ENCODE data around the gene ZNF837.
"Not testable (repeated sequence)": the region's sequence is repeated elsewhere in the genome, so short reads cannot be mapped to it uniquely, and the experiment has no call there.

The ZNF837 gene

DNA sequence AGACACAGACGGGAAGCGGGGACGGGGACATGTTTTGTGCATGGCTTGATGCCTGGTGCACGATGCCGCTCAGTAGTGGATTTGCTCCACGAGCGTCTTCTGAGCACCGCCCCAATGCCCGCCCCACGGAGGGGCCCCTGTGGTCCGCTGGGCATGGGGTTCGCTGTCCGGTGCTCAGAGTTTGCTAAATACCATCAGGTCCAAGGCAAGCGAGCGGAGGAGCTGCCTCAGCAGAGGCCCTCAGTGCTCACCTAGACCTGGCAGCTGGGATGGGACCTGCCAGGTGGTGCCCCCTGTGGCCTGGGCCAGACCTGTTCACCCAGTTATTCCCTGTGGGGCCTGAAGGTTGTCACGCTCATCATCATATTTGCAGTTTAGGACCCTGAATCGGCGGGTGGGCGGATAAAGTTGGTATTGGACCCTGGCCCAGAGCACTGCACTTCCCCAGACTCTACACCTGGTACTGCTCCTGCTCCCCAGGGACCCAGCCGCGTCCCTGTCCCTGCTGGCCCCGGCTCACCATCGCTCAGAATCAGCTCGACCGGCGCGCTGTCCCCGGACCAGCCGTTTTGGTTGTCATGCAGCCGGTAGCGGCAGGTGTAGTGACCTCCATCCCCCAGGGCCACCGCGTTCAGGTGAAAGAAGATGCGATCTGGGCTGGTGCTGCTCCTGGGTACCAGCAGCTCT, 29.8 kb downstream of the ZNF837 start:
- no peak overlapping the region for H3K9ac ChIP-seq (ENCODE audit: low read length in 5 of 5)
- H3K4me1 ChIP-seq (ENCODE audit: control insufficient read depth in 5 of 5, insufficient read depth in 5 of 5, low read length in 5 of 5): peaks cover 0 to 28% (median 16%) of the 10 kb centered on the region in 5 donors
- peaks cover 22 to 77% (median 54%) of the 10 kb centered on the region in 5 donors for H3K27me3 ChIP-seq (ENCODE audit: control insufficient read depth in 5 of 5, insufficient read depth in 4 of 5, low read length in 5 of 5)
- H3K4me3 ChIP-seq (ENCODE audit: low read depth in 1 of 5, low read length in 5 of 5): peak overlapping the region in 2 of 5 donors; percentile 41
- no peak overlapping the region for H3K27ac ChIP-seq (ENCODE audit: low read depth, low read length)
- H3K9me3 ChIP-seq (ENCODE audit: control insufficient read depth in 5 of 5, low read length in 5 of 5): no peaks in the 10 kb centered on the region
- H3K36me3 ChIP-seq (ENCODE audit: control insufficient read depth in 5 of 5, insufficient read depth in 5 of 5, low read length in 5 of 5): no peaks in the 10 kb centered on the region

GRCh38 chr19:58350001-58350861, 30.6 kb downstream of the ZNF837 start:
- H3K9ac ChIP-seq (ENCODE audit: low read length in 5 of 5): no peak overlapping the region
- H3K36me3 ChIP-seq (ENCODE audit: control insufficient read depth in 5 of 5, insufficient read depth in 5 of 5, low read length in 5 of 5): no peaks in the 10 kb centered on the region
- H3K27me3 ChIP-seq (ENCODE audit: control insufficient read depth in 5 of 5, insufficient read depth in 4 of 5, low read length in 5 of 5): peaks cover 16 to 71% (median 48%) of the 10 kb centered on the region in 5 donors
- no peak overlapping the region for H3K27ac ChIP-seq (ENCODE audit: low read depth, low read length)
- H3K9me3 ChIP-seq (ENCODE audit: control insufficient read depth in 5 of 5, low read length in 5 of 5): no peaks in the 10 kb centered on the region
- peaks cover 0 to 23% (median 14%) of the 10 kb centered on the region in 5 donors for H3K4me1 ChIP-seq (ENCODE audit: control insufficient read depth in 5 of 5, insufficient read depth in 5 of 5, low read length in 5 of 5)
- H3K4me3 ChIP-seq (ENCODE audit: low read depth in 1 of 5, low read length in 5 of 5): peak overlapping the region in 3 of 5 donors; percentile 22 to 41 (median 41)

DNA sequence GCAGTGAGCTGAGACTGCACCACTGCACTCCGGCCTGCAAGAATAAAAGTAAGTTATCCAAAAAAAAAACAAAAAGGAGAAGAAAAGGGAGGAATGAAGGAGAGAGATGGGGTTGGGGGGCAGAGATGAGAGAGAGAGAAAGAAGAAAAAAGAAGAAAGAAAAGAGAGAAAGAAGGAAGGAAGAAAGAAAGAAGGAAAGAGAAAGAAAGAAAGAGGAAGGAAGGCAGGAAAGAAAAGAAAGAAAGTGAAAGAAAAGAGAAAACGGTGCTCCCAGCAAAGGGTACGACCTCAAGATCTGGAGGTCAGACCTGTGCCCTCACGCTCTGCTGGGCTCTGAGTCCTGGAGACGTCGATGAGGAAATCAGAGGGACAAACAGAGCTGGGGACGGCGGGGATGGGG, 31.2 kb downstream of the ZNF837 start:
- H3K27ac ChIP-seq (ENCODE audit: low read depth, low read length): no peak overlapping the region
- no peak overlapping the region for H3K9ac ChIP-seq (ENCODE audit: low read length in 5 of 5)
- peaks cover 15 to 65% (median 43%) of the 10 kb centered on the region in 5 donors for H3K27me3 ChIP-seq (ENCODE audit: control insufficient read depth in 5 of 5, insufficient read depth in 4 of 5, low read length in 5 of 5)
- no peak overlapping the region for H3K4me3 ChIP-seq (ENCODE audit: low read depth in 1 of 5, low read length in 5 of 5)
- H3K9me3 ChIP-seq (ENCODE audit: control insufficient read depth in 5 of 5, low read length in 5 of 5): no peaks in the 10 kb centered on the region
- H3K4me1 ChIP-seq (ENCODE audit: control insufficient read depth in 5 of 5, insufficient read depth in 5 of 5, low read length in 5 of 5): peaks cover 0 to 23% (median 14%) of the 10 kb centered on the region in 5 donors
- no peaks in the 10 kb centered on the region for H3K36me3 ChIP-seq (ENCODE audit: control insufficient read depth in 5 of 5, insufficient read depth in 5 of 5, low read length in 5 of 5)

DNA sequence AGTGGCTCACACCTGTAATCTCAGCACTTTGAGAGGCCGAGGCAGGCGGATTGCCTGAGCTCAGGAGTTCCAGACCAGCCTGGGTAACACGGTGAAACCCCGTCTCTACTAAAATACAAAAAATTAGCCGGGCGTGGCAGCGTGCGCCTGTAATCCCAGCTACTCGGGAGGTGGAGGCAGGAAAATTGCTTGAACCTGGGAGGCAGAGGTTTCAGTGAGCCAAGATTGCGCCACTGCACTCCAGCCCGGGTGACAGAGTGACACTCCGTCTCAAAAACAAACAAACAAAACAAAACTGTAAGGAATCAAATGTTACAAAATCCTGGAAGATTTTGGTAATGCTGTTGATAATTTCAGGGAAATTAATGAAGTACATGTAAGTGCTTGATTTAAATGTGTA, 32.8 kb downstream of the ZNF837 start:
- H3K4me1 ChIP-seq (ENCODE audit: control insufficient read depth in 5 of 5, insufficient read depth in 5 of 5, low read length in 5 of 5): peaks cover 0 to 23% (median 14%) of the 10 kb centered on the region in 5 donors
- H3K4me3 ChIP-seq (ENCODE audit: low read depth in 1 of 5, low read length in 5 of 5): peak overlapping the region; percentile 38 to 75 (median 48)
- H3K27ac ChIP-seq (ENCODE audit: low read depth, low read length); H3K36me3 ChIP-seq (ENCODE audit: control insufficient read depth in 5 of 5, insufficient read depth in 5 of 5, low read length in 5 of 5); H3K9me3 ChIP-seq (ENCODE audit: control insufficient read depth in 5 of 5, low read length in 5 of 5): not testable (repeated sequence)
- H3K9ac ChIP-seq (ENCODE audit: low read length in 5 of 5): peak overlapping the region in 1 of 5 donors; percentile 56
- peaks cover 7 to 53% (median 35%) of the 10 kb centered on the region in 5 donors for H3K27me3 ChIP-seq (ENCODE audit: control insufficient read depth in 5 of 5, insufficient read depth in 4 of 5, low read length in 5 of 5)

DNA sequence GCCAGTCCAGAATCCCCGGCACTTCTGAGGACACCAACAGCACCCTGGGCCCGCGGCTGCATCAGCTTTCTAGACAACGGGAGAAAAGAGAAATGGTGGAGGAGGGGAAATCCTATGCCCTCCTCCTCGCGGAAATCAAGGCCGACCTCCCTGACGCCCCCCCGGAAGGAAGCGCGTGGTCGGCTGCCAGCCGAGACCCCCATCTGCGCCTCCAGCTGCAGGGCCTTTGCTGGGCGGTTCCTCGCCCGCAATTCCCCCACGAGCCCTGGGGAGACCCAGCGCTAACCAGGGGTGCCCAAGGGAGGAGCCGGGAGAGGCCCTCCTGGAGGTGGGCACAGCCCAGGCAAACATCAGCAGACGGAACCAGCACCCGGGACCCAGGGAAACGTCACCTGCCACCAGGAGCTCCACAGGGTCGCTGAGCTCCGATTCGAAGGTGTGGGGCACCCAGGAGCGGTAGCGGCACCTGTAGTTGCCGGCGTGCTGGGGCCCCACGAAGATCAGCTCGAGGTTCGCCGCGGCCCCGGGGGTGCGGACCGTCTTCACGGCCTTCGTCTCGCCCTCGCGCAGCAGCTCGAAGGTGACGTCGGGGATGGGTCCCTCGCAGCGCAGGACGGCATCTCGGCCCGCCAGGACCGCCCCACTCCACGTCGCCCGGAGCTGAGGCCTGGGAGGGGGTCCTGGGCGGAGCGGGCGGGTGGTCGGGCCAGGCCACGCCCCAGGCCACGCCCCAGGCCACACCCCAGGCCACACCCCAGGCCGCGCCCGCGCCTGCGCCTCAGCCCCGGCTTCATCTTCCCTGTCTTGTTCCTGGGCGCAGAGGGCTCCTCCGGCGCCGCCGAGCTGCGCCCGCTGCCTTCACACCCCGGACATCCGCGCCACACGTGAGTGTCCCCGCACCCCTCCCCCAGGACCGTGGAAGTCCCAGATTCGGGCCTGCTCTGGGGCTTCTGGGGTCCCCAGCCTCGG, 33.6 kb downstream of the ZNF837 start:
- Histone ChIP-seq H3K4me1 (ENCODE audit: control insufficient read depth in 5 of 5, insufficient read depth in 5 of 5, low read length in 5 of 5) (peaks cover 0 to 23% (median 14%) of the 10 kb centered on the region in 5 donors), H3K27me3 (ENCODE audit: control insufficient read depth in 5 of 5, insufficient read depth in 4 of 5, low read length in 5 of 5) (peaks cover 7 to 44% (median 32%) of the 10 kb centered on the region in 5 donors), H3K9ac (ENCODE audit: low read length in 5 of 5) (peak overlapping the region in 3 of 5 donors; percentile 52 to 68 (median 66))

DNA sequence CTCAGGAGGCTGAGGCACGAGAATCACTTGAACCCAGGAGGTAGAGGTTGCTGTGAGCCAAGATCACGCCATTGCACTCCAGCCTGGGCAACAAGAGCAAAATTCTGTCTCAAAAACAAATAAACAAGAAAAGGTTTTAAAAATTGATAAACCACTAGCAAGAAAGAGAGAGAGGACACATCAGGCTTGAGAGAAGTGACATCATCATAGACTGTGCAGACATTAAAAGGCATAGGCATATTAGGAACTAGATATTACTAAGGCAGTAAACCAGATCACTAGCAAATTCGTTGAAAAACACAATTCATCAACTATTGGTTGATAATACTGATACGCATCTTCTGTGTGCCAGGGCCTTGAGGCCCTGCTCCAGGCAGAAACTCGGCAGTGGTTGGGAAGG, 35.3 kb downstream of the ZNF837 start:
- peaks cover 0 to 13% (median 4%) of the 10 kb centered on the region in 5 donors for H3K36me3 ChIP-seq (ENCODE audit: control insufficient read depth in 5 of 5, insufficient read depth in 5 of 5, low read length in 5 of 5)
- H3K4me3 ChIP-seq (ENCODE audit: low read depth in 1 of 5, low read length in 5 of 5): no peak overlapping the region
- H3K9ac ChIP-seq (ENCODE audit: low read length in 5 of 5): no peak overlapping the region
- no peaks in the 10 kb centered on the region for H3K9me3 ChIP-seq (ENCODE audit: control insufficient read depth in 5 of 5, low read length in 5 of 5)
- H3K4me1 ChIP-seq (ENCODE audit: control insufficient read depth in 5 of 5, insufficient read depth in 5 of 5, low read length in 5 of 5): peaks cover 0 to 21% (median 12%) of the 10 kb centered on the region in 5 donors
- H3K27ac ChIP-seq (ENCODE audit: low read depth, low read length): no peak overlapping the region
- peaks cover 7 to 31% (median 18%) of the 10 kb centered on the region in 5 donors for H3K27me3 ChIP-seq (ENCODE audit: control insufficient read depth in 5 of 5, insufficient read depth in 4 of 5, low read length in 5 of 5)

More for the DNA sequence above, 33.6 kb downstream of the ZNF837 start:
- no peak overlapping the region for H3K27ac ChIP-seq (ENCODE audit: low read depth, low read length)
- H3K36me3 ChIP-seq (ENCODE audit: control insufficient read depth in 5 of 5, insufficient read depth in 5 of 5, low read length in 5 of 5): no peaks in the 10 kb centered on the region
- H3K9me3 ChIP-seq (ENCODE audit: control insufficient read depth in 5 of 5, low read length in 5 of 5): no peaks in the 10 kb centered on the region
- peak overlapping the region; percentile 38 to 75 (median 48) for H3K4me3 ChIP-seq (ENCODE audit: low read depth in 1 of 5, low read length in 5 of 5)

DNA sequence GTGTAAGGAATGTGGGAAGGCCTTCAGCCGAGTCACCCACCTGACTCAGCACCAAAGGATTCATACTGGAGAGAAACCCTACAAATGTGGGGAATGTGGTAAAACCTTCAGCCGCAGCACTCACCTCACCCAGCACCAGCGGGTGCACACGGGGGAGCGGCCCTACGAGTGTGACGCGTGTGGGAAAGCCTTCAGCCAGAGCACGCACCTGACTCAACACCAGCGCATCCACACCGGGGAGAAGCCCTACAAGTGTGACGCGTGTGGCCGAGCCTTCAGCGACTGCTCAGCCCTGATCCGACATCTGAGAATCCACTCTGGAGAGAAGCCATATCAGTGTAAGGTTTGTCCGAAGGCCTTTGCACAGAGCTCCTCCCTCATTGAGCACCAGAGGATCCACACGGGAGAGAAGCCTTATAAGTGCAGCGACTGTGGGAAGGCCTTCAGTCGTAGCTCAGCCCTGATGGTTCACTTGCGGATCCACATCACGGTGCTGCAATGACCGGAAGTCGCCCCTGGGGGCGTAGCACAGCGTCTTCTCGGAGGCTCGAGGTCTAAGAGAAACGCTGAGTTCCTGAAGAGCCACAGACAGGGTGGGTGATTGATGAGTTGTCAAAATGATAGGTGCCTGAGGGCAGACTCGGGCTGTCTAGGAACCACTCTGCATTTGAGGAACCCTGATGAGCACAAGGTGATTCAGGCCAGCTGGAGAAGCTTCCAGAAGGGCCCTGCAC, 41.8 kb downstream of the ZNF837 start:
- peaks cover 0 to 8% (median 3%) of the 10 kb centered on the region in 5 donors for H3K4me1 ChIP-seq (ENCODE audit: control insufficient read depth in 5 of 5, insufficient read depth in 5 of 5, low read length in 5 of 5)
- H3K36me3 ChIP-seq (ENCODE audit: control insufficient read depth in 5 of 5, insufficient read depth in 5 of 5, low read length in 5 of 5): peaks cover 0 to 64% (median 53%) of the 10 kb centered on the region in 5 donors
- no peak overlapping the region for H3K4me3 ChIP-seq (ENCODE audit: low read depth in 1 of 5, low read length in 5 of 5)
- no peaks in the 10 kb centered on the region for H3K9me3 ChIP-seq (ENCODE audit: control insufficient read depth in 5 of 5, low read length in 5 of 5)
- no peak overlapping the region for H3K9ac ChIP-seq (ENCODE audit: low read length in 5 of 5)
- no peaks in the 10 kb centered on the region for H3K27me3 ChIP-seq (ENCODE audit: control insufficient read depth in 5 of 5, insufficient read depth in 4 of 5, low read length in 5 of 5)
- no peak overlapping the region for H3K27ac ChIP-seq (ENCODE audit: low read depth, low read length)

DNA sequence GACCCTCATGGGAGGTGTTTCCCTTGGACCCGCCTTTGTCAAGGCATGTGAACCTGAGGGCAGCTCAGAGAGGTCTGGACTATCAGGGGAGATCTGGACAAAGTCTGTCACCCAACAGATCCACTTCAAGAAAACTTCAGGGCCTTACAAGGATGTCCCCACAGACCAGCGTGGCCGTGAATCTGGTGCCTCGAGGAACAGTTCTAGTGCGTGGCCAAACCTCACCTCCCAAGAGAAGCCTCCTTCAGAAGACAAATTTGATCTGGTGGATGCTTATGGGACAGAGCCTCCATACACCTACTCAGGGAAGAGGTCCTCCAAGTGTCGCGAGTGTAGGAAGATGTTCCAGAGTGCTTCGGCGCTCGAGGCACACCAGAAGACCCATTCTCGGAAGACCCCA, 42.5 kb downstream of the ZNF837 start:
- Histone ChIP-seq H3K4me3 (ENCODE audit: low read depth in 1 of 5, low read length in 5 of 5) (no peak overlapping the region), H3K27ac (ENCODE audit: low read depth, low read length) (no peak overlapping the region), H3K36me3 (ENCODE audit: control insufficient read depth in 5 of 5, insufficient read depth in 5 of 5, low read length in 5 of 5) (peaks cover 0 to 64% (median 53%) of the 10 kb centered on the region in 5 donors), H3K4me1 (ENCODE audit: control insufficient read depth in 5 of 5, insufficient read depth in 5 of 5, low read length in 5 of 5) (peaks cover 0 to 8% (median 3%) of the 10 kb centered on the region in 5 donors), H3K9ac (ENCODE audit: low read length in 5 of 5) (no peak overlapping the region), H3K27me3 (ENCODE audit: control insufficient read depth in 5 of 5, insufficient read depth in 4 of 5, low read length in 5 of 5) (no peaks in the 10 kb centered on the region), H3K9me3 (ENCODE audit: control insufficient read depth in 5 of 5, low read length in 5 of 5) (no peaks in the 10 kb centered on the region)

- no peaks in the 10 kb centered on the region for H3K27me3 ChIP-seq (ENCODE audit: control insufficient read depth in 5 of 5, insufficient read depth in 4 of 5, low read length in 5 of 5)
Measured at GRCh38 chr19:58336820-58337219, 44.0 kb downstream of the ZNF837 start.

More at GRCh38 chr19:58336820-58337219, 44.0 kb downstream of the ZNF837 start:
- H3K9ac ChIP-seq (ENCODE audit: low read length in 5 of 5): no peak overlapping the region
- H3K9me3 ChIP-seq (ENCODE audit: control insufficient read depth in 5 of 5, low read length in 5 of 5): no peaks in the 10 kb centered on the region
- H3K4me3 ChIP-seq (ENCODE audit: low read depth in 1 of 5, low read length in 5 of 5): no peak overlapping the region
- H3K4me1 ChIP-seq (ENCODE audit: control insufficient read depth in 5 of 5, insufficient read depth in 5 of 5, low read length in 5 of 5): peaks cover 0 to 8% (median 3%) of the 10 kb centered on the region in 5 donors
- peaks cover 0 to 62% (median 53%) of the 10 kb centered on the region in 5 donors for H3K36me3 ChIP-seq (ENCODE audit: control insufficient read depth in 5 of 5, insufficient read depth in 5 of 5, low read length in 5 of 5)
- H3K27ac ChIP-seq (ENCODE audit: low read depth, low read length): no peak overlapping the region

All from subcutaneous abdominal adipose tissue (tissue), 5 donors.